ENCODE results near the gene MLLT1.
"Not testable (repeated sequence)": the region's sequence is repeated elsewhere in the genome, so short reads cannot be mapped to it uniquely, and the experiment has no call there.

Gene MLLT1

GRCh38 chr19:6287269-6287885, 7.6 kb upstream of the MLLT1 start:
- no peak for TF ChIP-seq ZNF274 (IDR thresholded peaks at IDR 0.05; ENCODE audit: low read depth, low read length)
- no peak overlapping the region for H3K4me3 ChIP-seq (ENCODE audit: low read length)

- no peak overlapping the region for H3K4me3 ChIP-seq (ENCODE audit: low read length)
- TF ChIP-seq ZNF274 (IDR thresholded peaks at IDR 0.05; ENCODE audit: low read depth, low read length) = no peak
Measured at GRCh38 chr19:6286676-6287075, 6.9 kb upstream of the MLLT1 start.

- not testable (repeated sequence) for H3K4me3 ChIP-seq (ENCODE audit: low read length)
Measured at GRCh38 chr19:6282393-6282792, 2.6 kb upstream of the MLLT1 start.

DNA sequence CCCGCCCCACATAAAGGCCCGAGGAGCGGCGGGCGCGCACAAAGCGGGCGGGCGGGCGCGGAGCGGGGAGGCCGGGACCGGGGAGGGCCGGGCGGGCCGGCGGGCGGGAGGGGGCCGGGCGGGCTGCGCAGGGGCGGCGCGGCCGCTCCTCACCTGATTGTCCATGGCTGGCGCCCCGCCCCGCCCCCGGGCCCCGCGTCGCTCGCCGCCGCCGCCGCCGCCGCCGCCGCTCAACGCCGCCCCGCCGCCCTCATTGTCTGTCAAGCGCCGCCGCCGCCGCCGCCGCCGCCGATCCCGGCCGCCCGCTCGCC, 200 bp downstream of the MLLT1 start:
- peak overlapping the region; percentile 98 for H3K4me3 ChIP-seq (ENCODE audit: low read length)
- TF ChIP-seq ZNF274 (IDR thresholded peaks at IDR 0.05; ENCODE audit: low read depth, low read length) = no peak

GRCh38 chr19:6278740-6279619, 795 bp downstream of the MLLT1 start:
- peak overlapping the region; percentile 98 for H3K4me3 ChIP-seq (ENCODE audit: low read length)

DNA sequence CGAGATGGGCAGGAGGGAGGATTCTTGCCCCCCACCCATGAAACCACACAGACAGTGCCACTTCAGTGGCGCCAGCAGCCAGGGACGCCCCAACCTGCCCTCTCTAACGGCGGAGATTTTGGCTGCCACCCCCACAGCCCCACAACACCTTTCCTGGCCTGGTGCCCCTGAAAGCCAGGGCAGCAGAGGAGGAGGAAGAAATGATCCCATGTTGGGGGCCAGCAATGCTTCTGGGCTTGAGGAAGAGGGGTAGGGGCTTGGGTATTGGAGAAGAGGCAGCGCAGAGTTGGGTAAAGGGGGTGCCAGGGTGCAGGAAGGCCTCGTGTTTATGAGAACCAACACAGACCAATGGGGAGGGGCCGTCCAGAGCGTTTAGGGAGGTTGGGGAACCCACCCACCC, 1.7 kb downstream of the MLLT1 start:
- H3K4me3 ChIP-seq (ENCODE audit: low read length) = peak overlapping the region; percentile 98; the same call in 1 of the 2 replicates
- TF ChIP-seq ZNF274 (IDR thresholded peaks at IDR 0.05; ENCODE audit: low read depth, low read length) = no peak

More at GRCh38 chr19:6278740-6279619, 795 bp downstream of the MLLT1 start:
- TF ChIP-seq ZNF274 (IDR thresholded peaks at IDR 0.05; ENCODE audit: low read depth, low read length) = no peak

- no peak overlapping the region for H3K4me3 ChIP-seq (ENCODE audit: low read length)
- no peak for TF ChIP-seq ZNF274 (IDR thresholded peaks at IDR 0.05; ENCODE audit: low read depth, low read length)
Measured at GRCh38 chr19:6276447-6276846, 3.3 kb downstream of the MLLT1 start.

DNA sequence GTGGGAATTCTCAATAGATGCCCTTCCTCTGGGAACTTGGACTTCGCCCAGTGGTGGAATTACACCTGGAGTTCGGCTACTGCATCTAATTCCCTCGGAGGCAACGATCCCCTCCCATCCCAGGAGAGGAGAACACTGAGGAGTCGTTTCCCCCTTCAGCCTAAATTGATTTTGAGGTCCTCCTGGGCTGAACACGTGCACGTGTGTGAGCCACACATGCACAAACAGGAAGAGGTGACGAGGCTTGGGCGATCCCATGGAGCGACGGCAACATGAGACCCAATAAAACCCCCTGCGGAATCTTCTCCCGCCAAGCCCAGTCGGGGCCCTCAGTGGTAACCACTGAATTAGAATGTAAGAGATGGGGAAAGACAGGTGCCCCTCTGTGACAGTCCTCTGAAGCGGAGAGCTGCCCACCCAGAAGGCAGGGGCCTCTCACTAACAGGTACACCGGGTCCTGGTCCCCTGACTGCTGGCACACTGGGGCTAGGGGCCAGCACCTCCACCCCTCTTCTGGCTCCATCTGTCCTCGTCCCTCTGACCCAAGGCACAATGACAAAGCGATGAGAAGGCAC, 4.5 kb downstream of the MLLT1 start:
- TF ChIP-seq ZNF274 (IDR thresholded peaks at IDR 0.05; ENCODE audit: low read depth, low read length) = no peak

DNA sequence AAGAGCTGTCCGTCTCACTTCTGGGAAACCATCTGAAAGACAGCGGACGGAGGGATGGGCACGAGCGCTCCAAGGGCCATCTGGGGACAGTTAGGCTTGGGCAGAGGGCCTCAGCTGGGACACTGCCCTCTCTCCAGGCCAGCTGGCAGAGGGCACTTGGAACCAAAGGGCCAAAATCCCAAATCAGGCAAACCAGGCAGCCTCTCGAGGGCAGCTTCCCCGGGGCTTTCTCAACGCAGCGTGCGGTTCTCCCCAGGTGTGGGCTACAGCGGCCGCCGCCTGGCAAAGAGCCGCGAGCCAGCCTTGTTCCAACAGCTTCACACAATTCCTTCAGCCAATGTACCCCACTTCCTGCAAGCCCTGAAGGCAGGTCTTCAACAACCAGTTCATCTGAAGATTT, 5.0 kb downstream of the MLLT1 start:
- H3K4me3 ChIP-seq (ENCODE audit: low read length) = no peak overlapping the region
- no peak for TF ChIP-seq ZNF274 (IDR thresholded peaks at IDR 0.05; ENCODE audit: low read depth, low read length)

More for the DNA sequence above, 4.5 kb downstream of the MLLT1 start:
- no peak overlapping the region for H3K4me3 ChIP-seq (ENCODE audit: low read length)

DNA sequence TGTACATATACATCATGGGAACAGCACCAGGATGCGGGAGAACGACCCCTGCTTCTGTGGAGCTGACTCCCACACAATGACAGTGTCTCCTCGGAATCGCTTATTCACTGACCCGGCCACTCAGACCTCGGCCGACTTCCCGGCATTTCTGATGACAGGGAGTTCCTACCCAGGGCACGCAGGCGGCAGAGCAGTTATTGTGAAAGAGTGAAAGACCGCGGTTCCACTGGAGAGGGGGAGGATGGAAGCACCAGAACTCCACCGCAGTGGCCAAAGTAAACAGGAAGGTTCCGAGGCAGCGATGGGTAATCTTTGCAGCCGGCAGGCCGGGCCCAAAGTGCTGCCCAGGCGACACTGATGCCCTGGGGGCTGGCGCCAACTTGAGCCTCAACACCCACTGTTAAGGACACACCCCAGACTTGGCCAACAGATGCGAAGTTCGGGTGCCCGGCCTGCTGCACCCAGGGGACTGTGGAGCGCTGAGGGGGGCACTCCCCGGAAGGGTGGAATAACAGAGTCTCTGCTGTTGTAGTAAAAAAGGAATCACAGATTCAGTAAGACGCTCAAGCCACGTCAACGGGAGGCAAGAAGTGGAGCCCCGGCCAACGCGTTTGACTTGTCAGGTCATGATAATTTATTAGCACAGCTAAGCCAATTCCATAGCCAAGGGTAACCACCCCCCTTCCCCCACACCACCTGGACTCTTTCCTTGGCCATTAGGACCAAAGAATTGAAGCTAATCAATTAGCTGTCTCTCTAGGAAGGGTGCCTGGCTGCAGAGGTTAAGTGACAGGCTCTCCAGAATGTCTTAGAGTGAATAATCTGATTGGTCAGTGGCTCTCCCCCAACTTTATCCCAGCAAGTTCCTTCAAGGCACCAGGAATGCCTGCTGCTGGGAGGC, 5.8 kb downstream of the MLLT1 start:
- no peak overlapping the region for H3K4me3 ChIP-seq (ENCODE audit: low read length)
- no peak for TF ChIP-seq ZNF274 (IDR thresholded peaks at IDR 0.05; ENCODE audit: low read depth, low read length)

GRCh38 chr19:6272913-6273600, 6.7 kb downstream of the MLLT1 start:
- no peak overlapping the region for H3K4me3 ChIP-seq (ENCODE audit: low read length)
- TF ChIP-seq ZNF274 (IDR thresholded peaks at IDR 0.05; ENCODE audit: low read depth, low read length) = no peak

GRCh38 chr19:6272411-6272791, 7.4 kb downstream of the MLLT1 start:
- no peak for TF ChIP-seq ZNF274 (IDR thresholded peaks at IDR 0.05; ENCODE audit: low read depth, low read length)
- H3K4me3 ChIP-seq (ENCODE audit: low read length) = no peak overlapping the region

DNA sequence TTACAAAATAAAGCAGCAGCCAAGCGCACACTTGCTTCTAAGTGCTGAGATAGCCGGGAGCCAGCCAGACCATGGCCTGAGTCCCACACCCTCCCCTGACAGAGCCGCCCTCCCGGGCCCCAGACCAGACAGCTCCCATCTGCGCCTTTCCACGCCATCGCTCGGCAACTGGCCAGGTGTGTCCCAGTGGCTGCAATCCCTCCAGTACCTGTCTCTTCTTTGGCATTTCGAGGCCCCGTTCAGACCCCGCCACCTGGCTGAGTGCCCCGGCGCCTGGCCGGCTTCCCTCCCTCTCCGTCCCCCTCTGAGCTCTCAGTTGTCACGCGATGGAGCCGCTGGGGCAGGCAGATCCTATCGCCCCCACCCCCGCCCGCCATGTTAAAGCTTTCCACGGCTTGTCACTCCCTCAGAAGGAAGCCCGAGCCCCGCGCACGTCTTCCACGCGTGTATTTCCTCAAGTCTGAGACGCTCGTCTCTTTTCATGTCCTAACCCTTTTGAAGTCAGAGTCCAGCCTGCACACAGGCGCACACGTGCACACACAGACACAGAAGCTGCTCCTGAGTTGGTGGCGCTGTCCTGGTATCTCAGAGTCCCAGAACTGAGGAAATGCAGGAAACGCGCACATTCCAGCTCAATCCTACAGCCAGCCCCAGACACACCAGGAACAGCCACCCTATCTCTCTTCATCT, 7.9 kb downstream of the MLLT1 start:
- no peak overlapping the region for H3K4me3 ChIP-seq (ENCODE audit: low read length)
- no peak for TF ChIP-seq ZNF274 (IDR thresholded peaks at IDR 0.05; ENCODE audit: low read depth, low read length)
